A549 treated with Hydrocortisone at 1 μM for 4 hours (cell line): ENCODE data around the gene HAVCR1. TPM values are rescaled to one million over a fixed set of nuclear protein-coding genes. Genes with fewer than 3 reads are reported as not detected.

Source experiments
- total RNA-seq: library from RNA; stranded (reverse); fragments of 200-300 nt; extraction: Qiagen RNA extraction; gene quantifications from 5 replicates; pipeline ENCODE4 v1.2.3, GENCODE V29; 2022

HAVCR1 gene
- 25.5 to 50.1 TPM (median 31.2 TPM) in 5 replicates for total RNA-seq

GRCh38 chr5:157059093-157059539 is at the start of gene HAVCR1:
TSS of gene HAVCR1 (minus strand) at chr5:157059116. CDS start at chr5:157057943, 1,173 bp downstream.

Other genes starting within 250 kb of the HAVCR1 start
- gene PPP1R2B, start 208.8 kb downstream of the HAVCR1 start, total RNA-seq: 0.07 to 0.14 TPM (median 0.10 TPM) in 5 replicates
- 0.70 to 1.4 TPM (median 1.1 TPM) in 5 replicates for gene TIMD4, start 95.9 kb downstream of the HAVCR1 start, total RNA-seq
- 0.16 to 0.57 TPM (median 0.28 TPM) in 5 replicates for gene HAVCR2, start 49.9 kb upstream of the HAVCR1 start, total RNA-seq
- 14.1 to 21.5 TPM (median 16.8 TPM) in 5 replicates for gene MED7, start 83.7 kb upstream of the HAVCR1 start, total RNA-seq
- gene GARIN3, start 107.1 kb upstream of the HAVCR1 start, total RNA-seq: not detected in 5 replicates
- 0.06 to 0.18 TPM (median 0.12 TPM) in 4 of 5 replicates, not detected in the other for gene ITK, start 121.7 kb upstream of the HAVCR1 start, total RNA-seq
- 18.4 to 22.2 TPM (median 20.0 TPM) in 5 replicates for gene CYFIP2, start 207.0 kb upstream of the HAVCR1 start, total RNA-seq